NCI-H510A treated with DMSO at 0.1 percent for 48 hours (cell line): ENCODE measurements around the gene ALDH7A1.
"Not testable (repeated sequence)": the region's sequence is repeated elsewhere in the genome, so short reads cannot be mapped to it uniquely, and the experiment has no call there.

Source experiments
- DNase-seq: peaks from one replicate; lab custom pipeline; 2025; lab: John Stamatoyannopoulos, UW

The ALDH7A1 gene

GRCh38 chr5:126595486-126596083, 566 bp upstream of the ALDH7A1 start:
- no peak for DNase-seq

GRCh38 chr5:126591549-126591948, 3.5 kb downstream of the ALDH7A1 start:
- no peak for DNase-seq

DNA sequence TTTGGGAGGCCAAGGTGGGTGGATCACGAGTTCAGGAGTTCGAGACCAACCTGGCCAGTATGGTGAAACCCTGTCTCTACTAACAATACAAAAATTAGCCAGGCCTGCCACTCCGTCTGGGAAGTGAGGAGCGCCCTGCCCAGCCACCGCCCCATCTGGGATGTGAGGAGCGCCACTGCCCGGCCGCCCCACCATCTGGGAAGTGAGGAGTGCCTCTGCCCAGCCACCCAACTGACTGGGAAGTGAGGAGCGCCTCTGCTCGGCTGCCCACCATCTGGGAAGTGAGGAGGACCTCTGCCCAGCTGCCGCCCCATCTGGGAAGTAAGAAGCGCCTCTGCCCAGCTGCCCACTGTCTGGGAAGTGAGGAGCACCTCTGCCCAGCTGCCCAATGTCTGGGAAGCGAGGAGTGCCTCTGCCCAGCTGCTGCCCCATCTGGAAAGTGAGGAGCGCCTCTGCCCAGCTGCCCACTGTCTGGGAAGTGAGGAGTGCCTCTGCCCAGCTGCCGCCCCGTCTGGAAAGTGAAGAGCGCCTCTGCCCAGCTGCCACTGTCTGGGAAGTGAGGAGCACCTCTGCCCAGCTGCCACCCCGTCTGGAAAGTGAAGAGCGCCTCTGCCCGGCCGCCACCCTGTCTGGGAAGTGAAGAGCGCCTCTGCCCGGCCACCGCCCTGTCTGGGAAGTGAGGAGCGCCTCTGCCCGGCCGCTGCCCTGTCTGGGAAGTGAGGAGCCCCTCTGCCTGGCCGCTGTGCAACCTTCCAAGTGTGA, 5.3 kb downstream of the ALDH7A1 start:
- DNase-seq: no peak

DNA sequence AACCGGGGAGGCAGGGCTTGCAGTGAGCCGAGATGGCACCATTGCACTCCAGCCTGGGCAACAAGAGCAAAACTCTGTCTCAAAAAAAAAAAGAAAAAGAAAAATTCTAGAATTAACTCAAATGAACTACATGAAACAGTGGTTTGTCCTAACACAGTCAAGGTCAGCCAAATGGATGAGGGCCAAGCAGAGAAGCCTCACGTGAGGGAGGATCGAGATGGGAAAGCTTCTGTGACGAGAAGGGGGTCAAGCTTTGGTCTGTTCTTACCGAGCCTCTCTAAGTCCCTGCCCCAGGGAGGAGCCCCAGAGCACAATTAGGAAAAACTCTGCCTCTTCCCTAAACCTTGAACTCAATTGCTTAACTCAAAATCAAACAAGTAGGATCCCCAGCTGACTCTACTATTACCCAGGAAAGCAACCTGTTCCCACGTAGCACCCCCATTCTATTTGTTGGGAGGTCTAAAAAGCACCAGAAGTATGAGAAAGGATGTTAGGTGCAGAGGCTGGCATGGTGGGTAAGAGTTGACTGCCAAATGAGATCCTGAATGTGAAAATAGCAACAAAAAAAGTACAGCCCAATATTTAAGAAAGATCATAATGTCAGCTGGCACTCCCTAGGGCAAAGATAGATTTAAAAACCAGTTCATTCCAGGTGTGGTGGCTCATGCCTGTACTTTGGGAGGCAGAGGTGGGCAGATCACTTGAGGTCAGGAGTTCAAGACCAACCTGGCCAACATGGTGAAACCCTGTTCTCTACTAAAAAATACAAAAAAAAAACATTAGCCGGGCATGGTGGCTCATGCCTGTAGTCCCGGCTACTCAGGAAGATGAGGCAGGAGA, 7.2 kb downstream of the ALDH7A1 start:
- DNase-seq: no peak

DNA sequence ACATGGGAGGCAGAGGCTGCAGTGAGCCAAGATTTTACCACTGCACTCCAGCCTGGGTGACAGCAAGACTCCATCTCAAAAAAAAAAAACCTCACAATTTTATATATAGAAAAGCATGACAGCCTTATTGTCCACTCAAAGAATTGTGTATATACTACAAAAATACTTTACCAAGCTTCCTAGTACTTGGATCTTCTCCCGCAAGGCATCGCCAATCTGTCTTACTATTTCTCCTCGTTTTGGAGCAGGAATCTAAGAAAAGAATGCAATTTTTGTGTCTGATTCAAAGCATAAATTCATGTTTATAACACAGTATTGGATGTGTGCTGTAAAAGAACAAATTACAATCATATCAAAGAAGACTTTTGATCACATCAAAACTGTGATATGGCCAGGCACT, 11.3 kb downstream of the ALDH7A1 start:
- no peak for DNase-seq

GRCh38 chr5:126579716-126580115, 15.3 kb downstream of the ALDH7A1 start:
- DNase-seq: no peak

DNA sequence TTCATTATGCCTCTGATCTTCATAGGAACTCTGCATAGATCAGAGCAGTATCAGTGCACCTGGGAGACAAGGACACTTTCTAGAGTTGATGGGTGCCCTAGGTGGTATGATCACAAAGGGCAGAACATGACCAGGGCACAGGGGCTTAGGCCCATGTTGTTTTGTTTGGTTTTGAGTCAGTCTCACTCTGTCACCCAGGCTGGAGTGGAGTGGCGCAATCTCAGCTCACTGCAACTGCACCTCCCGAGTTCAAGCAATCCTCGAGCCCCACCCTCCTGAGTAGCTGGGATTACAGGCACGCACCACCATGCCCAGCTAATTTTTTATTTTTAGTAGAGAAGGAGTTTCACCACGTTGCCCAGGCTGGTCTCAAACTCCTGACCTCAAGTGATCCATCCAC, 17.6 kb downstream of the ALDH7A1 start:
- DNase-seq: no peak

DNA sequence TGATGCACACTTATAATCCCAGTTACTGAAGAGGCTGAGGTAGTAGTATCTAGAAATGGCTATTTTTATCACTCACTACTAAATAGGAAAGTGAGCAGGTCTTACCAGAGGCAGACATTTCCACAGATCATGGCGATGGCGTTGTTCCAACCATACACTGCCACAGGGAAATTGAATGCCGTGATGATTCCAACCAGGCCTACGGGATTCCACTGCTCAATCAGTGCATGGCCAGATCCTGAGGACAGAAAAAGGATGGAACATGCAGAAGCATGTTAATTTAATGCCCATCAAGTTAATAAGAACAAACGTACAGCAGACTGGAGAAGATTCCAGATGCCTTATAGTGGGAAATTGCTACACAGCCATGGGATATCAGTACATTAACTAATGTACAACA, 18.0 kb downstream of the ALDH7A1 start:
- no peak for DNase-seq

DNA sequence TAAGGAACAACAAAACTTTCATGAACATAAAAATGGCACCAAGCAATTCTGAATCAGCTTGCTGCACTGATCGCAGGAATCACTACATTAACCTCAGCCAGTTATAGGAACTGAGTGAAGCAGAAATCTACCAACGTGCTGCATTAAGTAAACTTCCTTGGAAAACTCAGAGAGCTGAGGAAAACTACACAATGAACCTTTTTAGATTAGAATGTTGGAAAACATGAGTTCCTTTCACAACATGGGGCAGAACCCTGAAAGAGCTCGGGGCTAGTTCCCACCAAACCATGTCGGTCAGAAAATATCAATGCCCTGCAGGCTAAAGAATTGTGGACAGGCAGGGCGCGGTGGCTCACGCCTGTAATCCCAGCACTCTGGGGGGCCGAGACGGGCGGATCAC, 19.4 kb downstream of the ALDH7A1 start:
- DNase-seq: no peak

DNA sequence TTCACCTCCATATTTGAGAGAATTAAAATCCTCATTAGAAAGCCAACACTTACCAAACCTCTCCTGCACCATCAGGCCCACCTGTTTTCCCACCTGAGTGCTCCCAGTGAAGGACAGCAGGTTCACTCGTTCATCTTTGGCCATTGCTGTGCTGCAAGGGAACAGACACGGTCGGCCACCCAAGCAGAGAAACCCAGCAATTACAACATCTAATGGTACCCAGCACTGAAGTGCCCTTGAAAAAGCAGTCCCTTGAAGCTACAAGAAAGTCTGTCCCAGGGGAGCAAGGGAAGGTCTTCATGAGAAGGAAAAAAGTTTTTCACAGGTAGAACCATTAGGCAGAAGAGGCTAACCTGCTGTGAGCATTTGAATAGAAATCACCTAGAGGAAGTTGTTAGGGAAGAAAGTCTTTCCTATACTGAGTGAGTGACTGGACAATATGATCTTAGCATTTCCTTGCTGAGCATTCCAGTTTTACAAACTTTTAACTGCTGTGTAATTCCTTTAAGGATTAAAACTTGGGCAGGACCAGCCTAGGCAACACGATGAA, 26.7 kb downstream of the ALDH7A1 start:
- DNase-seq: no peak

GRCh38 chr5:126562823-126563222, 32.2 kb downstream of the ALDH7A1 start:
- no peak for DNase-seq

DNA sequence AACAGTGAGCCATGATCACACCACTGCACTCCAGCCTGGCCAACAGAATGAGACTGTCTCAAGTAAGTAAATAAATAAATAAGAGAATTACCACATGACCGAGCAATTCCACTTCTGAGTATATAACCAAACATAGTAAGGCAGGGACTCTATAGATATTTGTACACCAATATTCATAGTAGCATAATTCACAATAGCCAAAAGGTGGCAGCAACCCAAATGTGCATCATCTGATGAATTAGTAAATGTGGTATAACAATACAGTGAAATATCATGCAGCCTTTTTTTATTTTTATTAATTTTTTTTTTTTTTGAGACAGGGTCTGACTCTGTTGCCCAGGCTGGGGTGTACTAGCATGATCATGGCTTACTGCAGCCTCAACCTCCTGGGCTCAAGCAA, 33.1 kb downstream of the ALDH7A1 start:
- no peak for DNase-seq

DNA sequence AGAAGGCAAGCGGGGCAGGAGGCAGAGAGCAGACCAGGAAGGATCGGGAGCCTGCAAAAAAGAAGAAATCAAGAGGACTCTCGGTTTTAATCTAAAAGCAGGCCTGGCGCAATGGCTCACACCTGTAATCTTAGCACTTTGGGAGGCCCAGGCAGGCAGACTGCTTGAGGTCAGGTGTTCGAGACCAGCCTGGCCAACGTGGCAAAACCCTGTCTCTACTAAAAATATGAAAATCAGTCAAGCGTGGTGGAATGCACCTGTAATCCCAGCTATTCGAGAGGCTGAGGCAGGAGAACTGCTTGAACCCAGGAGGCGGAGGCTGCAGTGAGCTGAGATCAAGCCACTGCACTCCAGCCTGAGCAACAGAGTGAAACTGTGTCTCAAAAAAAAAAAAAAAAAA, 39.9 kb downstream of the ALDH7A1 start:
- DNase-seq: not testable (repeated sequence)

DNA sequence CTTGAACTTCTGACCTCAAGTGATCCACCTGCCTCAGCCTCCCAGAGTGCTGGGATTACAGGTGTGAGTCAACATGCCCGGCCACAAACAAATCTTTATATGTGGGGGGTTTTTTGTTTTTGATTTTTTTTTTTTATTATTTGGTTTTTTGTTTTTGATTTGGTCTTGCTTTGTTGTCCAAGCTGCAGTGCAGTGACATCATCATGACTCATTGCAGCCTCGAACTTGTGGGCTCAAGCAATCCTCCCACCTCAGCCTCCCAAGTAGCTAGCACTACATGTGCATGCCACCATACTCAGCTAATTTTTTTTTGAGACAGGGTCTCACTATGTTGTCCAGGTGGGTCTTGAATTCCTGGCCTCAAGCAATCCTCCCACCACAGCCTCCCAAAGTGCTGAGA, 42.4 kb downstream of the ALDH7A1 start:
- DNase-seq: no peak

DNA sequence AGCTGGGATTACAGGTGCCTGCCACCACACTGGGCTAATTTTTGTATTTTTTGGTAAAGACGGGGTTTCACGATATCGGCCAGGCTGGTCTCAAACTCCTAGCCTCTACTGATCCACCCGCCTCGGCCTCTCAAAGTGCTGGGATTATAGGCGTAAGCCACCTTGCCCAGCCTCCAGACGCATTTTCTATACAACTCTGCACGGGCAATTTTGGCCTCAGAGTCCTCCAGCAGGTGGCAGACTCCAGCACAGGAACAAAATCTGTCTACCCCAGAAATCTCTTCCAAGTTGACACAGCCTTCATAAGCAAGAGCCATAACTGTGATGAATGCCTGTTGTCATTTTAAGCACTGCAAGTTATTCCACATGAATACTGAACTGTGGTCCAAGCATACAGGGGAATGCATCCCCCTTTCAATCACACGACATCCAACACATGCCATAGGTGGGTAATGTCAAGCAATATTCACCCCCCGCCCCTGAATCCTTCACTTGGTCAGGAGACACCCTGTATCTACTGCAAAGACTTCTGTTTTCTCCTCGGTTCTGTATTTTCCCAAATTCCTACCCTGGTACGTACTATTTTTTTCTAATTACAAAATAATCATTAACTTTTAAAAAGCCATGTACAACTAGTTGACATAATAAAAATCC, 50.8 kb downstream of the ALDH7A1 start:
- no peak for DNase-seq

- DNase-seq: no peak
Observed at GRCh38 chr5:126543660-126544059, 51.4 kb downstream of the ALDH7A1 start.

- DNase-seq: no peak
Observed at GRCh38 chr5:126543009-126543408, 52.0 kb downstream of the ALDH7A1 start.

DNA sequence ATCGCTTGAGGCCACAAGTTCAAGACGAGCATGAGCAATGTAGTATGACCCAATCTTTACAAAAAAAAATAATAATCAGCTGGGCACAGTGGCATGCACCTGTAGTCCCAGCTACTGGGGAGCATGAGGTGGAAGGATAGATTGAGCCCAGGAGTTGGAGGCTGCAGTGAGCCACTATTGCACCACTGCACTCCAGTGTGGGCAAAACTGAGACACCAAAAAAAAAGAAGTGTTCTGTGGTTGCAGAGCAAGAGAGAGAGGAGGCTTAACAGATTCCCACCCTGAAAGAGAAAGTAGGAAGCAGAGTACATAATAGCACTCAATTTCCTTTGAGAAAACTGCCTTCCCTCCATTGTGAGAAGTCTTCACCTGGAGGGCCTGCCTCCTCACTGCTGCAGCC, 52.6 kb downstream of the ALDH7A1 start:
- no peak for DNase-seq

GRCh38 chr5:126540631-126541030, 54.4 kb downstream of the ALDH7A1 start:
- DNase-seq: no peak

DNA sequence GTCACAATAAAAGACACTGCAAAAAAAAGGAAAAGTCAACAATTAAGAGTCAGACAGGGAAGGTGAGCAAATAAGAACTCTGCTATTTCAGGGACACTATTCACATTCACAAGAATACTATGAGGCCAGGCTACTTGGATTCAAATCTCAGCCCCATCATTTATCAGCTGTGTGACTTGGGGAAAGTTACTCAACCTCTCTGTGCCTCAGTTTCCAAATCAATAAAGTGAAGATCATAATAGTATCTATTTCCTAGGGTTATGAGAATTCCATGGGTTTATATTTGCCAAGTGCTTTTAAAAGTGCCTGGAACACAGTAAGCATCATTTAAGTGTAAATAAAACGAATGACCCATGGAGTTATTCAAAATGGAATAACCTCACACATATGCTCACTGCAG, 56.4 kb downstream of the ALDH7A1 start:
- no peak for DNase-seq

DNA sequence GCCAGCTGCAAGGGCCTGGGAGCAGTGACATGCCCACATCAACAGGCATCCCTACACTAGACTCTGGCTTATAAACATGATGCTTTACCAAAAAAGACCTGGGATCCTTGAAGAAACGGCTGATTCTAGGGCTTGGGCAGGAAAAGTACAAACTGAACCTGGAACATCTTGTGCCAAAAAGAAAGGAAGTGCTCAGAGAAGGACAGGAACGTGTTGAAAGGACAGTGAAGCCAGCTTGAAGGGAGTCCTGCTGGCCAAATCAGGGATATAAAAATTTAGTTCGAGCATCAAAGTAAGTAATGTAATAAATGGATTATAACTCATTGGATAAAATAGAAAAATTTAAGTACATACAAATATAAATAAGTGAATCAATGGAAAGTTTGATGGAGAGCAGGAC, 58.1 kb downstream of the ALDH7A1 start:
- DNase-seq: no peak

DNA sequence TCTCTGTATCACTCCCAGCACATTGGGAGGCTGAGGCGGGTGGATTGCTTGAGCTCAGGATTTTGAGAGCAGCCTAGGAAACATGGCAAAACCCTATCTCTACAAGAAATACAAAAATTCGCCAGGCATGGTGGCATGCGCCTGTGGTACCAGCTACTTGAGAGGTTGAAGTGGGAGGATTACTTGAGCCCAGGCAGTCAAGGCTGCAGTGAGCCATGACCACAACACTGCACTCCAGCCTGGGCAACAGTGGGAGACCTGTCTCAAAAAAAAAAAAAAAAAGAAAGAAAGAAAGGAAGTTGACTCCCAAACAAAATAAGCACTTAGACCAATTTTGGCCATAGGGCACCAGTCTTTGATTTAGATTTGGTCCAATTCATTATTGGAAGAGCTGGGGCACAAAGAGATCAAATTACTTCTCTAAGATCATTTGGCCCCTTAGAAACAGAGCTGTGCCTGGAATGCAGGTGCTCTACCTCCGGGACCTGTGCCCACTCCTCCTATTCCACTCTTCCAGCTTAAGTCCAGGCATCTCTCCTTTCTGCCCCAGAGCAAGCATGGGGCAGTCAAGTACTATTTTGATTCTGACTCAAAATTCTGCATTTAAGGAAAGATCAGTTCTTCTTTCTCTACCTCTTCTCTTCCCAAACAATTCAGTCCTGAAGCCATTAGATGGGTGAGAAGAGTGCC, 59.0 kb downstream of the ALDH7A1 start:
- DNase-seq: no peak
